Measurements from ENCODE around the gene PIK3C2G. TPM values are rescaled to one million over a fixed set of nuclear protein-coding genes. Genes with fewer than 3 reads are reported as not detected.

Gene PIK3C2G
- not detected in 2 replicates for total RNA-seq

DNA sequence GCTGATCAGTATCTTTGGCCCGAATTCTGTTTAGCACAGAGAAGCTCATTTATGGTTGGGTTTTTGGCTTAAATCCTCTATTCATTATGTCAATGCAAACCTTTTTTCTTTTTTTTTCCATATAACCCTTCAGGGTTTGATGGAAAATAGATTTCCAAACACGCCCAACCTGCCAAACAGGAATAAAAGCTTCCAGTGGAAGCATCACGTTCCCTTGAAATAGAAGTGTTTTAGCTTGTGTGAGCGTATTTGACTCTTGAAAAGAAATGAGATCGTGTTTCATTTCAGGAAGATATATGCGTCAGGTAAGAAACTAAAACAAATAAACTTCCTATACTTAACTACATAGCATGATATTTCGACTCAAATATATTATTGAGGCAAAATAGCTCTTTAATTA, at the start of gene PIK3C2G:
Gene PIK3C2G, plus strand, starts transcription at position 246 of the 400 bp plus-strand sequence. CDS start 20,564 bp downstream, outside the sequence.

Other genes starting within 250 kb of the PIK3C2G start
- gene RERGL, start 171.3 kb upstream of the PIK3C2G start, total RNA-seq, result not detected in 2 replicates